IPS DF 4.7 (cell line): ENCODE data around the gene PCDHGB2.
"Not testable (repeated sequence)": the region's sequence is repeated elsewhere in the genome, so short reads cannot be mapped to it uniquely, and the experiment has no call there.

Experiments
- DNase-seq: peaks from one replicate; pipeline ENCODE4 v3.0.0-alpha.2; 2013; ENCODE audit warnings: low spot score; ENCODE audit errors: extremely low read depth

The PCDHGB2 gene

DNA sequence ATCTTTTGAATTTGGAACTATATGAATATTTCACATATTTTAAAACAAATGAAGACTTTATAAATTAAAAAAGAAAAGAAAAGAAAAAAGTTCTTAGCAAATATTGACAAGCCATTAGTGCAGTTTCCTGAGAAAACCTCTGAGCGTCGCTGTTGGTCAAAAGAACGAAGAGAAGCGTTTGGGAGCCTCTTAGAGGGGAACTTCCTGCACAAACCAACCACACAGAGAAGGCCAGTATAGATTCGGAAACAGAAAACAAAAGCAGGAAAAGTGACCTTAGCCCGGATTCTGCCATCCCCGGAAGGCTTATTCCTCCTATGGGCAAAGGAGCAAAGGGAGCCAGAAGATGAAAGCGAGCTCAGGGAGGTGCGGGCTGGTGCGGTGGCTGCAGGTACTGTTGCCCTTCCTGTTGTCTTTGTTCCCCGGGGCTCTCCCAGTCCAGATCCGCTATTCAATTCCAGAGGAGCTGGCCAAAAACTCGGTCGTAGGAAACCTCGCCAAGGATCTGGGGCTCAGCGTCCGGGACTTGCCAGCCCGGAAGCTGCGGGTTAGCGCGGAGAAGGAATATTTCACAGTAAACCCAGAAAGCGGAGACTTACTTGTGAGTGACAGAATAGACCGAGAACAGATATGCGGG lies at the start of gene PCDHGB2:
TSS of gene PCDHGB2 (plus strand) at position 205 of the 637 bp plus-strand sequence. CDS start at position 347, 142 bp downstream.
- DNase-seq: no peak

DNA sequence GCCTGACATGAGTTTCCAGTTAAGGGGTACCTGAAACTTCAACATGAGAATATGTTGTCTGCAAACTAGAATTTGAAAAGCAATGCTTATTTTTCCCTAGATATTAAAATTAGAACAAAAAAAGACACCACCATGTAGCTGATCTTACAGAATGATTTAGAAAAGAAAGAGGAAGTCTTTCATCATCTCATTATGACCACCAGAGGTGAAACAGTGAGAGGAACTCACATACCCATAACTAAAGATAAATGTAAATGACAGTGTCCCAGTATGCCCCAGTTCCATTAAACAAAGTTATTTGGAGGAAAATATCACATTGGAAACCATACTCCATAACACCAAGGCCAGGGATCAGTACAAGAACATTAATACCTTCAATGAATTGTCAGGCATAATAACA lies 46.1 kb upstream of the PCDHGB2 start:
- no peak for DNase-seq

DNA sequence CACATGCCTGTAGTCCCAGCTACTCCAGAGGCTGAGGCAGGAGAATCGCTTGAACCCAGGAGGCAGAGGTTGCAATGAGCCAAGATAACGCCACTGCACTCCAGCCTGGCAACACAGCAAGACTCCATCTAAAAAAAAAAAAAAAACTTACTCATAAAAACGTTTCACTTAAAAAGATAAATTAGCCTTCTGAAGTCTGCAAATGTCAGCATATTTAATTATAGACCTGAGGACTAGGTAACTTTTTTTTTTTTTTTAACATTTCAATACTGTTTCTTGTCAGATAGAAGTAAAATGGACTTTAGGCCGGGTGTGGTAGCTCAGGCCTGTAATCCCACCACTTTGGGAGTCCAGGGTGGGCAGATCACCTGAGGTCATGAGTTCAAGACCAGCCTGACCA lies 42.8 kb upstream of the PCDHGB2 start:
- DNase-seq: not testable (repeated sequence)

DNA sequence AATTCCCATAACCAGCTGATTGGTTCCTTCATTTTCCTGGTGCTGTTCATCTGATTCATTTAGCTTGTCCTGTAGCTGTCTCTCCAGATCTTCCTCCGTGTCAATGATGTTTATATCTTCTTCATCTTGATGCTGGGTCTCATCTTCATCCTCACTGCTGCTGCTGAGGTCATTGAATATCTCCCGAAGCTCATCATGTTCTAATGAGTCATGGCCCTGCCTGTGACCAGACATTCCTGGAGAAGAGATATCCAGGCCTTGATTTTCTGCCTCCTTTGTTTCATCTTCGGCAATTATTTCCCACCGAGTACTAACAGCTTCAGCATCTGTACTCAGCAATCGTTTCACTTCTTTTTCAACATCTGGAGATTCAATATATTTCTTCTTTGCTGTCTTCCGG lies 40.6 kb upstream of the PCDHGB2 start:
- DNase-seq: no peak

DNA sequence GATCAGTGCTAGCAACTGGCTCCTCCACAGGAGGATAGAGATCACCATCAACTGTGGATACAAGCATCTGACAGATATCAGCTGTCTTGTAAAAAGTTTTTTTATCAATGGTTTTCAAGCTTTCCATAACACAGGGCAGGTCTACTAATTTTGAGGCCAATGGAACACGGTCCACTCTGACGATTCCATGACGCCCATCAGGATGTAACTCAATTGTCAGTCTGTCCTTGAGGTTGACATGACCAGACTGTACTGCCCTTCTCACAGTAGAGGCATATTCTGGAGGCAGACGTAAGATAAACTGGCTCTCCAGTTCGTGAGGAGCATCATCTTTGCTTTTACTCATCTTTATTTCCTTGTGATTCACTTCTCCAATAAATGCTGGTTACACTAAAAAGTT lies 40.1 kb upstream of the PCDHGB2 start:
- DNase-seq: no peak

DNA sequence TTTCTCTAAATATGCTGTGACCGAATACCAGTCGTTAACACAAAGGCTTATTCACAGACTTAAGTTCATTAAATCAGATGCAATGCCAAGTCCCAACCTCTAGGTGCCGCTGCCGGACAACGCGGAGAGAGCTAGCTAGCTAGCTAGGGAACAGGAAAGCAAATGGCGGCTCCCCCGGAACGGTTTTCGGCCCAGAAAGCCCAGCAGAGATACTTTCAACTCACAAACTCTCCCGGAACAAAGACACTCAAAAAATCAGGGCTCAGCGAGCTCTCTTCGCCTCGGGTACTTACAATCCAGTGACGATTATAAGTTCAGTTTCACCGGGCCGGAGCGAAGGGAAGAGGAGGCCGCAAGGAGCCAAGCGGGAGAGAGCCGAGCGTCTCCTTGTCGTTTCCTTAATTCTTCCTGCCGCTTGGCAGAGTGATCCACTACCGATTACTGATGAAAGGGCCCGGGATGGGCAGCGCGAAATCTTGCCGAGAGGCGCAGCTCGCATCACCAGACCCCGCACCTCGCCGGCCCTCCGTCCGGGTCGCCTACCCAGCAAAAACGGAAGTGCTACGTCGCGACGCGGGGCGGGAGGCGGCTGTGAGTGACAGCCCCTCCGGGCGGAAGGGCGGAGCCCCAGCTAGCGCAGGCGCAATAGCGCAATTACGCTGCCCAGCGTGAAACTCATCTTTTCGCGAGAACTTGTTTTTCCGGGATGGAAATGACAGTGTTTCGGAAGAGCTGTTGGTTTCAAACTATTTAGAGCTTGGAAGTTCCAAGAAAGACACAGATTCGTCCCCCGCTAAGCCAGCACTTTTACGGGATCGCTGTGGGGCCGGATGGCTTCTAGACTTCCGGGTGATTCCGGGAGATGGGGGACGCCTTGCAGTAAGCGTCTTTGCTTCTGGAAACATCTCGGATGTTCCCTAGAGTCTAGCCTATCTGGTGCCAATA lies 39.3 kb upstream of the PCDHGB2 start, which contains the start of gene TAF7:
TSS of gene TAF7 (minus strand) at position 560 of the 945 bp plus-strand sequence. CDS start 740 bp downstream, outside the sequence.
- peak; percentile 79 for DNase-seq

DNA sequence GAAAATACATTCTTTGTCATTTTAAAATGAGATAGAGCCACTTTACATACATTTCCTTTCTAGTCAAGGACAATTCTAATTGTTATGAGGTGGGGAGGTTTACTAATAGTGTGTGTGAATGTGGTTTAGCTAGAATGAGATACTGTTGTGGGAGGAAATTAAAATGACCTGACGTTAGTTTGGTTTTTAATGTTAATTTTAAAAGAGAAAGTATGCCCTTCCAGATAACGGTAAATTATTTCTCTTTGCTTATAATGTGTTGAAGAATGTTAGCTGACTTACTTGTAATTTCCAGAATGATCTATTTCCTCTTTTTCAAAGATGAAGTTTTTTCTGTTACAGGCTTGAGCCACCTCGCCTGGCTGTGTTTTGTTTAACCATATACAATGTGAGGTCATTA lies 37.5 kb upstream of the PCDHGB2 start:
- no peak for DNase-seq

DNA sequence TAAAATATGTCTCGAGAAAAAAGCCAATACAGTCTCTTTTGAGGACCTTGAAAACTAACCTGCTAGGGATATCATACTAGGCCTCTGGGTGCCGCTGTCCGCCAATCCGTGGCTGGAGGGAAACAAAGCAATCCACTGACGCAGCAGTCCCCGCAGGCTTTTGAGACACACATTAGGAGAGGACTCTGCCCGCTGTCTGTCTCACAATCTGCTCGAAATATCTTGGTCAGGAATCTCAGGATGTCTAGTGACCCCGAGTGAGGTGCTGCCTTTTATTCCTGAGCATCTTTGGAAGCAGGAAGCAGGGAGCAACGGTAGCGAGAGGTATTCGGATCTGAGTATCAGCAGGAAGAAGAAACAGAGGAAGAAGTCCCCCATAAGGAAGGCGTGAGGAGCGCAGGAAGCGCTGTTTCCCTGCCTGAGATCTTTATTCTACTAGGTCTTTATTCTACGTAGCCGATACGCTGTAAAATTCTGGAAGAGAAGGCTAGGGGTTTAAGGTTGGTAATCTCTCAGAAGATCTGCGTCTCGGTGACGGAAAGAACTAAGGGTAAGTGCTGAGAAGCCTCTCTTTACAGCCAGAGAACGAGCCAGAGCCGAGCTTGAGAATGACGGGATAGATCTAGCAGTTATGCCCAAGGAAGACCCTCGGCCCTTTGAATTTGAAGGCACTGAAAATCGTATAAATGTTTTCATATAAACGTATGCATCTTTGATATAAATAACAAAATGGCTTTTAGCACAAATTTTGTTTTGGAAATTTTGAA lies 33.5 kb upstream of the PCDHGB2 start:
- no peak for DNase-seq

DNA sequence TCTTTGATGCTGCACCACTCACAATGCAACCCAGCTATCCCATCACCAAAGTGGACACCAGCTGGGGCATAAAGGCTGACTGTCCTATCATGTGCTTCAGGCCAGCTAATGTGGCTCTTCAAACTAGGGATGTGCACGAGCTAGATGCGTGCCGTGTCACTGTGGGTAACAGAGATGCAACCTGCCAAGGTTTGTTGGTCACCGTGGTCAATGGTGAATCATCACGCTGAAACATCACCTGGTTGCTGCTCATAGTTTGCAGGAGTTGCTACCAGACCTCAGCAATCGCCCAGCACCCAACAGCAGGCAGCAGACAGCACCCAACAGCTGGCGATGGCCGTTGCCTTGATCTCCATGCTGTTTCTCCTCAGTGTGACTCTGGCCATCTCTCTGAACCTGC lies 31.6 kb upstream of the PCDHGB2 start:
- DNase-seq: no peak

DNA sequence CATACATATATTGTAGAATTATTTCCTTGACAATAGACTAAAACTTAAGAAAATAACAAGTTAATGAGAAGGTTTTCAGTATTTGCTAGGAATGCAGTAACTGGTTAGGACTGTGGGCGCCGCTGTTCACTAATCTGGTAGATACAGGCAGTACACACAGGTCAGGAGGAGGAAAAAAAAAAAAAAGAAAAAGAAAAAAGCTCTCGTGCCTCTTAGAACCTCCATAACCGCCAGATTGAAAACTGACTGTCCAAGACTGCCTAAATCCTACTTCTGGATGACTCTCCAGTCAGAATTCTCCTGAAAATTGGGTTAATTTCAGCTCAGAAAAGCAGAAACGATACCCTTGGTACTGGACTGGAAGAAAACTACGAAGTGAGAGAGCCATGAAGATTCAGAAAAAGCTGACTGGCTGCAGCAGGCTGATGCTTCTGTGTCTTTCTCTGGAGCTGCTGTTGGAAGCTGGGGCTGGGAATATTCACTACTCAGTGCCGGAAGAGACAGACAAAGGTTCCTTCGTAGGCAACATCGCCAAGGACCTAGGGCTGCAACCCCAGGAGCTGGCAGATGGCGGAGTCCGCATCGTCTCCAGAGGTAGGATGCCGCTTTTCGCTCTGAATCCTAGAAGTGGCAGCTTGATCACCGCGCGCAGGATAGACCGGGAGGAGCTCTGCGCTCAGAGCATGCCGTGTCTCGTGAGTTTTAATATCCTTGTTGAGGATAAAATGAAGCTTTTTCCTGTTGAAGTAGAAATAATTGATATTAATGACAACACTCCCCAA lies 29.3 kb upstream of the PCDHGB2 start, which contains the start of gene PCDHGA1:
TSS of gene PCDHGA1 (plus strand) at position 216 of the 782 bp plus-strand sequence.
- no peak for DNase-seq

DNA sequence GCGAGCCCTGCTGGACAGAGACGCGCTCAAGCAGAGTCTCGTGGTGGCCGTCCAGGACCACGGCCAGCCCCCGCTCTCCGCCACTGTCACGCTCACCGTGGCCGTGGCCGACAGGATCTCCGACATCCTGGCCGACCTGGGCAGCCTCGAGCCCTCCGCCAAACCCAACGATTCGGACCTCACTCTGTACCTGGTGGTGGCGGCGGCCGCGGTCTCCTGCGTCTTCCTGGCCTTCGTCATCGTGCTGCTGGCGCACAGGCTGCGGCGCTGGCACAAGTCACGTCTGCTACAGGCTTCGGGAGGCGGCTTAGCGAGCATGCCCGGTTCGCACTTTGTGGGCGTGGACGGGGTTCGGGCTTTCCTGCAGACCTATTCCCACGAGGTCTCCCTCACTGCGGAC lies 27.2 kb upstream of the PCDHGB2 start:
- DNase-seq: not testable (repeated sequence)

DNA sequence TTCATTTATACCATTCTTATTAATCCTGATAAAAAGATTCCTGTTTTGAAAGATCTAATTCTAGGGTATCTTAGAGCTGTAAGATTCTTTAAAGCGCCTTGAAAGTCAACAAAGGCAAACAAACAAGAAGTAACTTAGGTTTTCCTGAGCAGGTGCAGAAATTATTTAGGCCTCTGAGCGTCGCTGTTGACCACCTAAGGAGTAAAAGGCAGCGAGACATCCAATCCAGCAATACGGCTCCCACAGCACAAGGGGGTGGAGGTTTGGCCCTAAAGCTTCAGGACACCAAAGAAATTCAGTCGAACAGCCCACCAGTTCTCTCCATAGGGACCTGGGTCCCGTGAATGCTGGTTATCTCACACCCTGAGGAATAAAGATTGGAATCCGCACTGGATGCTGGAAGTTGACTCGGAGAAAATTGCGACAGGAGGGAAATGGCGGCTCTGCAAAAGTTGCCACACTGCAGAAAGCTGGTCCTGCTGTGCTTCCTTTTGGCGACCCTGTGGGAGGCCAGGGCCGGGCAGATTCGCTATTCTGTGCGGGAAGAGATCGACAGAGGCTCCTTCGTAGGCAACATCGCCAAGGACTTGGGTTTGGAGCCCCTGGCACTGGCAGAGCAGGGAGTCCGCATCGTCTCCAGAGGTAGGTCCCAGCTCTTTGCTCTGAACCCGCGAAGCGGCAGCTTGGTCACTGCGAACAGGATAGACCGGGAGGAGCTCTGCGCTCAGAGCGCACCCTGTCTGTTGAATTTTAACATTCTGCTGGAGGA lies 21.1 kb upstream of the PCDHGB2 start, which contains the start of gene PCDHGA2:
TSS of gene PCDHGA2 (plus strand) at position 223 of the 769 bp plus-strand sequence.
- DNase-seq: no peak

DNA sequence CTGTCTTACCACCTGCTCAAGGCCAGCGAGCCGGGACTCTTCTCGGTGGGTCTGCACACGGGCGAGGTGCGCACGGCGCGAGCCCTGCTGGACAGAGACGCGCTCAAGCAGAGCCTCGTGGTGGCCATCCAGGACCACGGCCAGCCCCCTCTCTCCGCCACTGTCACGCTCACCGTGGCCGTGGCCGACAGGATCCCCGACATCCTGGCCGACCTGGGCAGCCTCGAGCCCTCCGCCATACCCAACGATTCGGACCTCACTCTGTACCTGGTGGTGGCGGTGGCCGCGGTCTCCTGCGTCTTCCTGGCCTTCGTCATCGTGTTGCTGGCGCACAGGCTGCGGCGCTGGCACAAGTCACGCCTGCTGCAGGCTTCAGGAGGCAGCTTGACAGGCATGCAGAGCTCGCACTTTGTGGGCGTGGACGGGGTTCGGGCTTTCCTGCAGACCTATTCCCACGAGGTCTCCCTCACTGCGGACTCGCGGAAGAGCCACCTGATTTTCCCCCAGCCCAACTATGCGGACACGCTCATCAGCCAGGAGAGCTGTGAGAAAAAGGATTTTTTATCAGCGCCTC lies 18.9 kb upstream of the PCDHGB2 start:
- DNase-seq: not testable (repeated sequence)

DNA sequence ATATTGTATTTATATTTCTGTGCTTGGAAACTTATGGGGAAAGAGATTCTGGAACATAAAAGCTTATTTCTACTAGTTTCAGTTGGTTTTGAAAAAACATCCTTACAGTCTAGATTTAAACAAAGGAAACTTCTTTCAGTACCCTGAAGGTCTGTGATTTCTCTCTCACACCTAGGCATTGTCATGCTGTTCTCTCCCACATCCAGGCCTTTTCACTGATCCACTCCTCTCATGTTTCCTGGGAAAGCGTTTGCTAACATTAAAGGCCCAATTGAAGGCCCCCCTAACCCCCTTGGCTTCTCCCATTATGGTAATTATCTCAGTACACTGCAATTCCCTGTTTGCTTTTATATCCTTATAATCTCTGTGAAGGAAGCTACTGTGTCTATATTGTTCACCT lies 17.0 kb upstream of the PCDHGB2 start:
- no peak for DNase-seq

DNA sequence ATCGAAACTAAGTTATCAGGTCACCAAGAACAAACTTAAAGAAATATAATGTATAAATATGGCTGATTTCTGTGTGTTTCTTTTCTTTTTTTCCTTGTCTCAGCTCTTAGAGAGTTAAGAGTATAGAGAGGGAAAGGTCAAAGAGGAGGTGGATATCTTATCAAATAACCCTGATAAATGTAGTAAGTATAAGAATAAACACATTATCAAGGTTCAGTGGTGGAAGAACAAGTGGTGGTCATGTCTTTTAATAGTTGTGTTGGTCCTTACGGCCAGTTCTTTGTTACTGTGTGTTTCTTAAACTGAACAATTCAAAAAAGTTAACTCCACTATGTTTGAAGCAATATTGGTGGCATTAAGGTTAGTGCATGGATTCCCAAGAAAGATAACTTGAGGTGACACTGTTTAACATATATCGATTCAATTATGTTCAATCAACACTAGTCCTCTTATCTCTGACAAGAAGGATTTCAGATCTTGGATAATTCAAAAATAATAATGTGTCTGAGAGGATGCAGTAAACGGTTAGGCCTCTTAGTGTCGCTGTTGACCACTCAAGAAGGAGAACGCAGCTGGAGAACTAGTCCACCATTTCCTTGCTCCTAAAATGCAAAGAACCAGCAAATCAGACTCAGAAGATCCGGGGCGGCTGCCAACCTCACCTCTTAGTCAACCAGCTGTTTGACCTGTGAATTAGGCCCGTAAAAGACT lies 16.4 kb upstream of the PCDHGB2 start, which contains the start of gene PCDHGA3:
TSS of gene PCDHGA3 (plus strand) at position 588 of the 711 bp plus-strand sequence. CDS start 205 bp downstream, outside the sequence.
- DNase-seq: no peak

DNA sequence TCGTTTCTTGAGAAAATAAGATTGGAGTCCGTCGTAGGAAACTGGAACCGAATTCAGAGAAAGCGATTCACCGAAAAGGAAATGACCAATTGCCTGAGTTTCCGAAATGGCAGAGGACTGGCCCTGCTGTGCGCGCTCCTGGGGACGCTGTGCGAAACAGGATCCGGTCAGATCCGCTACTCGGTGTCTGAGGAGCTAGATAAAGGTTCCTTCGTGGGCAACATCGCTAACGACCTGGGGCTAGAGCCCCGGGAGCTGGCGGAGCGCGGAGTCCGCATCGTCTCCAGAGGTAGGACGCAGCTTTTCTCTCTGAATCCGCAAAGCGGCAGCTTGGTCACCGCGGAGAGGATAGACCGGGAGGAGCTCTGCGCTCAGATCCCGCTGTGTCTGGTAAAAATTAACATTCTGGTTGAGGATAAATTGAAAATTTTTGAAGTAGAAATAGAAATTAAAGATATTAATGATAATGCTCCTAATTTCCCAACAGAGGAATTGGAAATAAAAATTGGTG lies 15.8 kb upstream of the PCDHGB2 start:
- no peak for DNase-seq

DNA sequence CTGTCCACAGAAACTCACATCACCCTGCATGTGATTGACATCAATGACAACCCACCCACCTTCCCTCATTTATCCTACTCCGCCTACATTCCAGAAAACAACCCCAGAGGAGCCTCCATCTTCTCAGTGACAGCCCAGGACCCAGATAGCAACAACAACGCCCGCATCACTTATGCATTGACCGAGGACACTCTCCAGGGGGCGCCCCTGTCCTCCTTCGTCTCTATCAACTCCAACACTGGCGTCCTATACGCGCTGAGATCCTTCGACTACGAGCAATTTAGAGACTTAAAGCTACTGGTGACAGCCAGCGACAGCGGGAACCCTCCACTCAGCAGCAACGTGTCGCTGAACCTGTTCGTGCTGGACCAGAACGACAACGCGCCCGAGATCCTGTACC lies 14.5 kb upstream of the PCDHGB2 start:
- DNase-seq: no peak

DNA sequence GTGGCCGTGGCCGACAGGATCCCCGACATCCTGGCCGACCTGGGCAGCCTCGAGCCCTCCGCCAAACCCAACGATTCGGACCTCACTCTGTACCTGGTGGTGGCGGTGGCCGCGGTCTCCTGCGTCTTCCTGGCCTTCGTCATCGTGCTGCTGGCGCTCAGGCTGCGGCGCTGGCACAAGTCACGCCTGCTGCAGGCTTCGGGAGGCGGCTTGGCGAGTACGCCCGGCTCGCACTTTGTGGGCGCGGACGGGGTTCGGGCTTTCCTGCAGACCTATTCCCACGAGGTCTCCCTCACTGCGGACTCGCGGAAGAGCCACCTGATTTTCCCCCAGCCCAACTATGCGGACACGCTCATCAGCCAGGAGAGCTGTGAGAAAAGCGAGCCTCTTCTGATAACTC lies 13.8 kb upstream of the PCDHGB2 start:
- DNase-seq: not testable (repeated sequence)
